B cell (primary cell): Measurements from ENCODE around the gene CEP68. TPM values are rescaled to one million over a fixed set of nuclear protein-coding genes. Genes with fewer than 3 reads are reported as not detected.

Experiments used
- ATAC-seq: fragments of 200-7000 bp; cut with Tn5 transposase; one replicate; pipeline ENCODE4 v1.10.0; 2021; ENCODE audit warnings: low read depth, mild to moderate bottlenecking, moderate number of reproducible peaks, moderate library complexity
- CTCF ChIA-PET: fragments of 350-600 bp; sonication (Branson Sonifier 250); formaldehyde crosslinking; loops from one replicate; lab custom pipeline; 2021; ENCODE audit warnings: antibody characterized with exemption, inconsistent platforms; lab: Charles Lee
- POLR2A ChIA-PET: fragments of 350-600 bp; sonication (Branson Sonifier 250); formaldehyde crosslinking; loops from one replicate; lab custom pipeline; 2021; ENCODE audit warnings: antibody characterized with exemption; lab: Charles Lee
- DNase-seq: peaks from one replicate; pipeline ENCODE4 v3.0.0; 2013
- H2AFZ ChIP-seq: 2 replicates; pipeline ENCODE4 v1.6.1; 2012; ENCODE audit warnings: mild to moderate bottlenecking, low read depth, low read length; ENCODE audit not compliant: insufficient read depth, poor library complexity, severe bottlenecking
- H3K27ac ChIP-seq, 2 donors: 1 replicate in 1 of 2; 2 replicates in 1 of 2; pipeline ENCODE4 v1.5.1; 2012 to 2013; ENCODE audit warnings: low read length in 2 of 2, mild to moderate bottlenecking in 2 of 2, moderate library complexity in 1 of 2
- H3K27me3 ChIP-seq, 4 experiments: fragments of 200-600 bp in 1 of 4; sonication (generic) in 1 of 4; replicated peaks in 1 of 4; 1 replicate in 2 of 4; 2 replicates in 2 of 4; pipeline versions ENCODE4 v1.6.1 to v1.7.0; 2013 to 2016; ENCODE audit warnings: low read length in 3 of 4, mild to moderate bottlenecking in 2 of 4, mixed read lengths in 1 of 4, moderate library complexity in 1 of 4; ENCODE audit not compliant: insufficient read depth in 4 of 4, control insufficient read depth in 3 of 4; ENCODE audit errors: control extremely low read depth in 1 of 4
- H3K36me3 ChIP-seq, 2 experiments: replicated peaks in 1 of 2; 1 replicate in 1 of 2; 2 replicates in 1 of 2; pipeline versions ENCODE4 v1.6.1 to v1.7.1; 2013; ENCODE audit warnings: low read length in 1 of 2; ENCODE audit not compliant: insufficient read depth in 2 of 2, control insufficient read depth in 1 of 2; ENCODE audit errors: control extremely low read depth in 1 of 2, extremely low read depth in 1 of 2
- H3K4me1 ChIP-seq, 2 donors: fragments of 200-600 bp in 1 of 2; sonication (generic) in 1 of 2; 1 replicate in 1 of 2; 2 replicates in 1 of 2; pipeline versions ENCODE4 v1.5.1 to v1.6.1; 2013 to 2017; ENCODE audit warnings: low read length in 2 of 2; ENCODE audit not compliant: control insufficient read depth in 2 of 2, insufficient read depth in 2 of 2
- H3K4me2 ChIP-seq: replicated peaks from 2 replicates; pipeline ENCODE3; 2012; ENCODE audit warnings: mild to moderate bottlenecking, low read depth, low read length; ENCODE audit not compliant: poor library complexity, severe bottlenecking
- H3K4me3 ChIP-seq, 5 experiments: fragments of 200-600 bp in 1 of 5; sonication (generic) in 1 of 5; 1 replicate in 3 of 5; 2 replicates in 2 of 5; pipeline versions ENCODE4 v1.5.1 to v1.7.0; 2011 to 2016; ENCODE audit warnings: low read length in 4 of 5, mild to moderate bottlenecking in 4 of 5, low read depth in 2 of 5, control low read depth in 1 of 5, moderate library complexity in 1 of 5; ENCODE audit not compliant: insufficient read depth in 1 of 5; ENCODE audit errors: control extremely low read depth in 1 of 5, extremely low read depth in 1 of 5
- H3K79me2 ChIP-seq: fragments of 200-600 bp; sonication (generic); one replicate; pipeline ENCODE4 v1.6.0; 2016; ENCODE audit warnings: low read length; ENCODE audit not compliant: control insufficient read depth, insufficient read depth
- H3K9ac ChIP-seq: fragments of 200-600 bp; sonication (generic); 2 replicates; pipeline ENCODE4 v1.6.1; 2017; ENCODE audit warnings: mild to moderate bottlenecking, low read length, moderate library complexity
- H3K9me3 ChIP-seq, 3 donors: one replicate each; pipeline versions ENCODE4 v1.6.1 to v1.7.1; 2013; ENCODE audit warnings: low read length in 2 of 3; ENCODE audit not compliant: control insufficient read depth in 2 of 3, insufficient read depth in 1 of 3; ENCODE audit errors: control extremely low read depth in 1 of 3
- H4K20me1 ChIP-seq: 2 replicates; pipeline ENCODE4 v1.6.0; 2012; ENCODE audit warnings: mild to moderate bottlenecking, low read length; ENCODE audit not compliant: insufficient read depth, control insufficient read depth, poor library complexity, severe bottlenecking
- H3K27ac Mint-ChIP-seq: one replicate; pipeline ENCODE4 v1.8.0; 2021; ENCODE audit warnings: mixed read lengths
- H3K27me3 Mint-ChIP-seq: one replicate; pipeline ENCODE4 v1.8.0; 2021; ENCODE audit warnings: mixed read lengths
- H3K4me1 Mint-ChIP-seq: one replicate; pipeline ENCODE4 v1.8.0; 2021; ENCODE audit warnings: mixed read lengths
- H3K4me3 Mint-ChIP-seq: one replicate; pipeline ENCODE4 v1.8.0; 2021; ENCODE audit warnings: mixed read lengths
- H3K9me3 Mint-ChIP-seq: one replicate; pipeline ENCODE4 v1.8.0; 2022; ENCODE audit warnings: mixed read lengths; ENCODE audit not compliant: insufficient read depth
- EZH2 ChIP-seq: IDR thresholded peaks from 2 replicates; pipeline ENCODE4 v1.6.1; 2012; ENCODE audit warnings: borderline replicate concordance, low read depth, mild to moderate bottlenecking, moderate library complexity, low read length; ENCODE audit not compliant: insufficient read depth, poor library complexity, severe bottlenecking
- WGBS: methylation state at CpG from one replicate; pipeline ENCODE4 v1.1.5; 2013; ENCODE audit warnings: missing lambda C conversion rate; ENCODE audit not compliant: insufficient coverage; 5-methylcytosine and 5-hydroxymethylcytosine counted together
- intact Hi-C: fragments of 100-400 bp; cut with micrococcal nuclease; formaldehyde crosslinking; loops from one replicate; pipeline ENCODE4 v1.10.0; 2022
- polyA plus RNA-seq: library from polyadenylated mRNA; depleted of rRNA; stranded (reverse); fragments of >200 nt; gene quantifications from 2 replicates; pipeline ENCODE4 v1.2.3, GENCODE V29; 2012
- total RNA-seq, 2 donors: library from RNA; stranded (reverse); fragments of 120-200 nt in 1 of 2; gene quantifications; 1 replicate in 1 of 2; 2 replicates in 1 of 2; pipeline versions ENCODE4 v1.2.3 to v1.2.4, GENCODE V29; 2013 to 2022
- TF ChIP-seq, protein P1 (sequence below): fragments of 200-600 bp; IDR thresholded peaks from one replicate; pipeline ENCODE4 v1.8.0; 2022; ENCODE audit warnings: antibody characterized with exemption, mild to moderate bottlenecking

Gene CEP68
- total and polyA plus RNA-seq, 2 donors (not counting 1 experiment from before 2014, with no cell fraction given): 11.0 to 32.0 TPM

DNA sequence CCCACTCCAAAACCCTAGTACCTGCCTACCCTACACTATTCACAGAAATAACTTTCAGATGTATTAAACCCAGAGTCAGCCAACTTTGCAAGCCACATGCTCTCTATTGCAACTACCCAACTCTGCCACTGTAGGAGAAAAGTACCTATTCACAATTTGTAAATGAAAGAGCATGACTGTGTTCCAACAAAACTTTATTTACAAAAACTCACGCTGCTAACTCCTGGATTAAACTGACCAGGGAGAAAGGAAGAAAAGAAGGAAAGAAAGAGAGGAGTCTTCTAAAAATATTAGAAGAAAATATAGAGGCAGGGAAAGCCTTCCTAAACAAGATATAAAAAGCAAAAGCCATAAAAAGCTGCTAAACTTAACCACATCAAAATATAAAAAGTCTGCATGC is 42.4 kb upstream of the CEP68 start:
- ChIA-PET CTCF (interaction anchor here (5.3 kb wide), 1 partner anchor 97 kb away, joined by 54 read pairs; no protein-coding TSS in a partner anchor), POLR2A (no interaction called here)
- no CpG with 5 or more reads among the region's 1 CpG for WGBS
- intact Hi-C loops: no loop called here
- H3K4me3 Mint-ChIP-seq: no peak overlapping the region
- Histone ChIP-seq H3K27ac (no peak overlapping the region), H3K4me2 (no peak overlapping the region), H3K4me3 (no peak overlapping the region), H4K20me1 (no peaks in the 10 kb centered on the region), H3K9me3 (no peaks in the 10 kb centered on the region), H3K9ac (no peak overlapping the region), H3K79me2 (peaks cover 5% of the 10 kb centered on the region), H3K27me3 (no peaks in the 10 kb centered on the region), H3K4me1 (peaks cover 29 to 35% of the 10 kb centered on the region in 2 donors), H2AFZ (no peak overlapping the region), H3K36me3 (peaks cover 0 to 9% of the 10 kb centered on the region in 2 experiments)
- TF ChIP-seq EZH2: no peak
- TF ChIP-seq, protein P1, sequence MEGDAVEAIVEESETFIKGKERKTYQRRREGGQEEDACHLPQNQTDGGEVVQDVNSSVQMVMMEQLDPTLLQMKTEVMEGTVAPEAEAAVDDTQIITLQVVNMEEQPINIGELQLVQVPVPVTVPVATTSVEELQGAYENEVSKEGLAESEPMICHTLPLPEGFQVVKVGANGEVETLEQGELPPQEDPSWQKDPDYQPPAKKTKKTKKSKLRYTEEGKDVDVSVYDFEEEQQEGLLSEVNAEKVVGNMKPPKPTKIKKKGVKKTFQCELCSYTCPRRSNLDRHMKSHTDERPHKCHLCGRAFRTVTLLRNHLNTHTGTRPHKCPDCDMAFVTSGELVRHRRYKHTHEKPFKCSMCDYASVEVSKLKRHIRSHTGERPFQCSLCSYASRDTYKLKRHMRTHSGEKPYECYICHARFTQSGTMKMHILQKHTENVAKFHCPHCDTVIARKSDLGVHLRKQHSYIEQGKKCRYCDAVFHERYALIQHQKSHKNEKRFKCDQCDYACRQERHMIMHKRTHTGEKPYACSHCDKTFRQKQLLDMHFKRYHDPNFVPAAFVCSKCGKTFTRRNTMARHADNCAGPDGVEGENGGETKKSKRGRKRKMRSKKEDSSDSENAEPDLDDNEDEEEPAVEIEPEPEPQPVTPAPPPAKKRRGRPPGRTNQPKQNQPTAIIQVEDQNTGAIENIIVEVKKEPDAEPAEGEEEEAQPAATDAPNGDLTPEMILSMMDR: no peak
- no peaks in the 10 kb centered on the region for H3K27me3 Mint-ChIP-seq
- peaks cover 43% of the 10 kb centered on the region for H3K4me1 Mint-ChIP-seq
- DNase-seq: no peak
- ATAC-seq: no peak
- H3K27ac Mint-ChIP-seq: peak overlapping the region; percentile 10
- no peaks in the 10 kb centered on the region for H3K9me3 Mint-ChIP-seq

DNA sequence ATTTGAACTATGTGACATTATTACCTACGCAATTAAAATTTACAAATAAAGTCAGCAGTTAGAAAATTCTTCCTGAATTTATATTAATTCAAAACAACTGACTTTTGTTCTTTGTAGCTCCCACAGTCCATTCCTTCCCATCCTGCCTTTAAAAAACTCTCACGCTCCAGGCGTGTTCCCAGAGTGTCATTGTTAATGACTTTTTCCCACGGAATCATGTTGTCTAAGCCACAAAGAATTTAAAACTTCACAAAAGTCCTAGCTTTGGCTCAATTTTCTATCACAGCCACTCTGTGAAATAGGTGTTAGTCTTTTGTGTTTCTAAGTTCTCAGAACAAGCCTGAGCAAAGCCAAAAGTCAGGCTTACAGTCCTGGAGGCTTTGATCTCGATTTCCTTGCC is 40.5 kb upstream of the CEP68 start:
- Mint-ChIP-seq H3K9me3 (no peaks in the 10 kb centered on the region), H3K4me3 (no peak overlapping the region), H3K4me1 (peaks cover 48% of the 10 kb centered on the region), H3K27ac (no peak overlapping the region), H3K27me3 (no peaks in the 10 kb centered on the region)
- no peak for DNase-seq
- H3K27ac ChIP-seq: no peak overlapping the region
- H3K9ac ChIP-seq: no peak overlapping the region
- H3K36me3 ChIP-seq: peaks cover 0 to 10% of the 10 kb centered on the region in 2 experiments
- intact Hi-C loops: no loop called here
- H3K4me3 ChIP-seq: no peak overlapping the region
- CTCF ChIA-PET: interaction anchor here (0.7 to 9.0 kb wide), 3 partner anchors 17 to 99 kb away, joined by 3 to 115 read pairs (median 54); no protein-coding TSS in a partner anchor
- POLR2A ChIA-PET: no interaction called here
- H3K9me3 ChIP-seq: no peaks in the 10 kb centered on the region
- H3K27me3 ChIP-seq: no peaks in the 10 kb centered on the region
- TF ChIP-seq, protein P1: no peak
- TF ChIP-seq EZH2: no peak
- no peaks in the 10 kb centered on the region for H4K20me1 ChIP-seq
- no peak for ATAC-seq
- H3K79me2 ChIP-seq: peaks cover 5% of the 10 kb centered on the region
- no peak overlapping the region for H2AFZ ChIP-seq
- peaks cover 29 to 35% of the 10 kb centered on the region in 2 donors for H3K4me1 ChIP-seq
- H3K4me2 ChIP-seq: no peak overlapping the region
- WGBS: 100% methylated on average over 1 of the region's 5 CpGs
